K562 (cell line): Measurements from ENCODE around the gene KRT5. TPM values are rescaled to one million over a fixed set of nuclear protein-coding genes. Genes with fewer than 3 reads are reported as not detected.

Source experiments
- ATAC-seq: fragments of 200-7000 bp; cut with Tn5 transposase; 3 replicates; pipeline ENCODE4 v1.9.1; 2020; ENCODE audit warnings: moderate library complexity
- BruUV-seq: library from RNA; stranded (reverse); fragments of 400-500 nt; replicated peaks from 2 replicates; lab custom pipeline; 2021; lab: Mats Ljungman, UMichigan
- CTCF ChIA-PET: fragments of 300-600 bp; formaldehyde crosslinking; extraction: SDS; loops from one replicate; lab custom pipeline; 2021; ENCODE audit warnings: low intra/inter-chr PET ratio; lab: Yijun Ruan, JAX
- POLR2A ChIA-PET: fragments of 300-600, 350-650 bp; sonication (Branson Sonifier 250); formaldehyde crosslinking; extraction: SDS; loops from one replicate; lab custom pipeline; 2021; ENCODE audit warnings: antibody characterized with exemption, inconsistent platforms; lab: Yijun Ruan, JAX
- DNase-seq, 4 experiments: peaks; one replicate each; pipeline versions ENCODE4 v3.0.0 to v3.0.0-alpha.2; 2011 to 2018; ENCODE audit warnings: low spot score in 3 of 4, mixed read lengths in 3 of 4; ENCODE audit errors: extremely low read depth in 1 of 4
- FAIRE-seq: peaks from 2 replicates; lab custom pipeline; 2011; peaks lifted over from hg19 to GRCh38; lab: Jason Lieb, UNC
- H2AFZ ChIP-seq: 2 replicates; pipeline ENCODE4 v1.6.0; 2011; ENCODE audit warnings: low read depth, low read length, control low read depth, inconsistent platforms
- H3K27ac ChIP-seq: fragments of 200-600 bp; 3 replicates; pipeline ENCODE4 v1.8.0; 2011; ENCODE audit warnings: low read depth, mild to moderate bottlenecking, control low read depth, inconsistent platforms, low read length, moderate library complexity, mixed read lengths; ENCODE audit errors: extremely low read depth
- H3K27me3 ChIP-seq, 2 experiments: fragments of 300-600 bp in 1 of 2; 2 replicates in 1 of 2; 3 replicates in 1 of 2; pipeline versions ENCODE4 v1.6.0 to v1.8.0; 2011; ENCODE audit warnings: inconsistent platforms in 2 of 2, low read length in 2 of 2, mild to moderate bottlenecking in 1 of 2, mixed read lengths in 1 of 2, moderate library complexity in 1 of 2; ENCODE audit not compliant: control insufficient read depth in 2 of 2, insufficient read depth in 2 of 2
- H3K36me3 ChIP-seq: fragments of 300-600 bp; 3 replicates; pipeline ENCODE4 v1.8.0; 2011; ENCODE audit warnings: mild to moderate bottlenecking, low read length, inconsistent platforms; ENCODE audit not compliant: control insufficient read depth, insufficient read depth
- H3K4me1 ChIP-seq, 2 experiments: fragments of 200-600 bp in 1 of 2; replicated peaks in 1 of 2; 2 replicates in 1 of 2; 3 replicates in 1 of 2; pipeline versions ENCODE4 v1.5.1 to v1.8.0; 2011; ENCODE audit warnings: inconsistent platforms in 2 of 2, low read length in 2 of 2, mild to moderate bottlenecking in 1 of 2, mixed read lengths in 1 of 2, moderate library complexity in 1 of 2; ENCODE audit not compliant: control insufficient read depth in 2 of 2, insufficient read depth in 2 of 2
- H3K4me2 ChIP-seq: 2 replicates; pipeline ENCODE4 v1.6.1; 2011; ENCODE audit warnings: low read length, control low read depth, inconsistent platforms, mixed read lengths; ENCODE audit not compliant: insufficient read depth
- H3K4me3 ChIP-seq: fragments of 200-600 bp; sonication (generic), shearing (Covaris generic); 2 replicates; pipeline ENCODE4 v1.5.1; 2016; ENCODE audit warnings: control low read depth, inconsistent platforms
- H3K79me2 ChIP-seq: fragments of 200-600 bp; 3 replicates; pipeline ENCODE4 v1.8.0; 2011; ENCODE audit warnings: low read length, inconsistent platforms; ENCODE audit not compliant: control insufficient read depth, insufficient read depth
- H3K9ac ChIP-seq, 2 experiments: 2 replicates each; pipeline versions ENCODE4 v1.6.0 to v1.6.1; 2011; ENCODE audit warnings: low read depth in 2 of 2, low read length in 2 of 2, control low read depth in 1 of 2, inconsistent platforms in 1 of 2, mild to moderate bottlenecking in 1 of 2, mixed read lengths in 1 of 2; ENCODE audit not compliant: insufficient read depth in 1 of 2
- H3K9me1 ChIP-seq: one replicate; pipeline ENCODE4 v1.6.0; 2011; ENCODE audit warnings: inconsistent platforms, mild to moderate bottlenecking, low read length, moderate library complexity; ENCODE audit not compliant: control insufficient read depth, insufficient read depth
- H3K9me3 ChIP-seq: replicated peaks from 2 replicates; pipeline ENCODE4 v1.5.1; 2011; ENCODE audit warnings: low read depth, low read length, inconsistent platforms; ENCODE audit not compliant: control insufficient read depth, insufficient read depth
- H4K20me1 ChIP-seq: replicated peaks from 2 replicates; pipeline ENCODE4 v1.6.1; 2011; ENCODE audit warnings: low read length, inconsistent platforms, mixed read lengths; ENCODE audit not compliant: control insufficient read depth, insufficient read depth
- ESRRB ChIP-seq: fragments of 250-450 bp; sonication (Bioruptor Pico); IDR thresholded peaks from 2 replicates; pipeline ENCODE4 v1.5.0; 2020; ENCODE audit warnings: mild to moderate bottlenecking, moderate library complexity, borderline replicate concordance
- ETV5 ChIP-seq: sonication (generic); formaldehyde crosslinking; IDR thresholded peaks from 2 replicates; pipeline ENCODE4 v1.4.0; 2020; ENCODE audit warnings: low read depth, mild to moderate bottlenecking, missing genetic modification reagents
- GTF2A2 ChIP-seq: IDR thresholded peaks from 2 replicates; pipeline ENCODE4 v1.6.1; 2016; ENCODE audit warnings: mild to moderate bottlenecking, missing genetic modification characterization, missing compliant biosample characterization
- KDM4B ChIP-seq, 2 experiments: fragments of 450-650 bp in 1 of 2; sonication (generic) in 1 of 2; IDR thresholded peaks; 2 replicates each; pipeline ENCODE4 v1.6.1; 2016 to 2017; ENCODE audit warnings: borderline replicate concordance in 2 of 2, antibody characterized with exemption in 1 of 2, low read depth in 1 of 2, mild to moderate bottlenecking in 1 of 2
- NCOR1 ChIP-seq: fragments of 450-650 bp; IDR thresholded peaks from 2 replicates; pipeline ENCODE4 v1.6.1; 2016; ENCODE audit warnings: mild to moderate bottlenecking, moderate library complexity
- NEUROD1 ChIP-seq: fragments of 150-350 bp; IDR thresholded peaks from 2 replicates; pipeline ENCODE4 v1.6.1; 2014; ENCODE audit warnings: borderline replicate concordance, low read length, low read depth; ENCODE audit not compliant: partially characterized antibody
- PYGO2 ChIP-seq: fragments of 450-650 bp; IDR thresholded peaks from 2 replicates; pipeline ENCODE4 v1.6.1; 2016; ENCODE audit warnings: mild to moderate bottlenecking, missing genetic modification characterization, moderate library complexity, missing compliant biosample characterization
- RBM14 ChIP-seq: fragments of 200-400 bp; formaldehyde crosslinking; IDR thresholded peaks from 2 replicates; pipeline ENCODE4 v1.6.1; 2018; ENCODE audit warnings: low read depth, mild to moderate bottlenecking, low read length, moderate library complexity, borderline replicate concordance; ENCODE audit not compliant: insufficient read depth
- SETDB1 ChIP-seq: IDR thresholded peaks from one replicate; pipeline ENCODE4 v1.6.1; 2012; ENCODE audit warnings: low read length, control low read depth, inconsistent platforms
- SMARCA4 ChIP-seq: fragments of 450-650 bp; IDR thresholded peaks from 2 replicates; pipeline ENCODE4 v1.6.1; 2016
- SOX6 ChIP-seq: fragments of 450-650 bp; IDR thresholded peaks from 2 replicates; pipeline ENCODE4 v1.6.1; 2014; ENCODE audit warnings: mild to moderate bottlenecking
- UBTF ChIP-seq, 2 experiments: IDR thresholded peaks; 2 replicates each; pipeline ENCODE4 v1.6.1; 2012; ENCODE audit warnings: improper control_type of control experiment in 2 of 2, low read depth in 2 of 2, low read length in 2 of 2, borderline replicate concordance in 1 of 2
- ZNF133 ChIP-seq: fragments of 250-450 bp; sonication (Bioruptor Pico); IDR thresholded peaks from 2 replicates; pipeline ENCODE4 v1.4.0; 2020; ENCODE audit warnings: mild to moderate bottlenecking
- ZNF146 ChIP-seq: IDR thresholded peaks from one replicate; pipeline ENCODE4 v1.6.1; 2018; ENCODE audit warnings: missing compliant biosample characterization; ENCODE audit not compliant: unreplicated experiment
- ZNF263 ChIP-seq: sonication (generic); formaldehyde crosslinking; IDR thresholded peaks from 2 replicates; pipeline ENCODE4 v1.8.0; 2022; ENCODE audit warnings: mild to moderate bottlenecking, missing genetic modification reagents, borderline replicate concordance
- ZNF778 ChIP-seq: fragments of 450-650 bp; formaldehyde crosslinking; IDR thresholded peaks from 2 replicates; pipeline ENCODE4 v1.4.0; 2020; ENCODE audit warnings: mild to moderate bottlenecking, moderate library complexity
- WGBS: fragments of 100-300 bp; shearing (Covaris generic); methylation state at CpG from one replicate; pipeline ENCODE4 v1.1.6; 2016; ENCODE audit warnings: low coverage, mixed read lengths; ENCODE audit not compliant: insufficient coverage; ENCODE audit errors: missing lambda C conversion rate; 5-methylcytosine and 5-hydroxymethylcytosine counted together
- in situ Hi-C: fragments of 300-500 bp; cut with MboI; formaldehyde crosslinking; loops from 4 replicates; pipeline ENCODE4 v1.15.0; 2018; ENCODE audit warnings: inconsistent platforms, mixed read lengths
- intact Hi-C: fragments of 100-400 bp; cut with micrococcal nuclease; formaldehyde crosslinking; loops from 2 replicates; pipeline ENCODE4 v1.14.2; 2022
- polyA plus RNA-seq, 8 experiments: library from polyadenylated mRNA; depleted of rRNA in 4 of 8; stranded (reverse) in 5 of 8; unstranded in 3 of 8; fragments of >200 nt; fragmentation: Nextera tagmentation in 2 of 8; fragmentation: Illumina TruSeq in 1 of 8; extraction: Ambion mirVana in 2 of 8; extraction: Trizol in 1 of 8; gene quantifications; 2 replicates each; pipeline versions ENCODE4 v1.2.1 to v1.2.3, GENCODE V29; 2011 to 2014; ENCODE audit warnings: inconsistent platforms in 1 of 8, missing spikeins in 1 of 8
- total RNA-seq, 7 experiments: library from RNA; depleted of rRNA in 6 of 7; stranded (reverse); fragments of >200 nt in 6 of 7; fragmentation: Illumina TruSeq in 2 of 7; extraction: Trizol in 2 of 7; gene quantifications; 2 replicates each; pipeline versions ENCODE4 v1.2.1 to v1.2.3, GENCODE V29; 2011 to 2021; ENCODE audit warnings: low replicate concordance in 1 of 7
- TF ChIP-seq, protein P1 (sequence below): fragments of 200-800 bp; sonication (Bioruptor generic); IDR thresholded peaks from 2 replicates; pipeline ENCODE4 v1.6.1; 2017; ENCODE audit warnings: missing genetic modification characterization, missing compliant biosample characterization
- TF ChIP-seq, protein P2 (sequence below): sonication (generic); formaldehyde crosslinking; IDR thresholded peaks from 2 replicates; pipeline ENCODE4 v1.8.0; 2022; ENCODE audit warnings: missing genetic modification reagents, mild to moderate bottlenecking, borderline replicate concordance

KRT5 gene
- total and polyA plus RNA-seq, 9 of the 15 experiments (the other 6 are each of a cell fraction or from before 2014, with no cell fraction given): 0.32 TPM; not detected in 8

DNA sequence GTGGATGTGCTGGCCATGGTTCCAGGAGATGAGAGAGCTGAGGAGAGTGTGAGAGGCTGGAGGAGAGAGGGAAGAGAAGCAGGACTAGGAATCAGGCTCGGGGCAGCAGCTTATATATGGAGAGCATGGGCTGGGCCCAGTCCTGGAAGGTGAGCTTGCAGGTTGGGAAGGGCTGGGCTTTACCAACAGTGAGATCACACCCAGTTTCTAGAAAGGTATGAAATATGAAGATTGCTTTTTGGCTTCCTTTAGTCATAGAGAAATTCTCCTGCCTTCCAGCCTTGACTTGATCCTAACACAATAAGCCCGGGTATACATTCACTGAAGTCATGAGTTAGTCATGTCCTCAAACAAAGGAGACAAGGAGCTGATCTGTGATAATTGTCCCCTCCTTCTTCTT lies 27.0 kb downstream of the KRT5 start, which contains the start of gene KRT6A:
TSS of gene KRT6A (minus strand) at position 86 of the 400 bp plus-strand sequence. CDS start at position 17, 69 bp downstream.
- no TSS peak for BruUV-seq
- WGBS: 0% methylated on average over 2 of the region's 2 CpGs
- no peaks in the 10 kb centered on the region for H3K79me2 ChIP-seq

More for the DNA sequence above, 27.0 kb downstream of the KRT5 start, which contains the start of gene KRT6A:
- Histone ChIP-seq H3K4me1 (no peaks in the 10 kb centered on the region), H3K27me3 (peaks cover 12 to 33% of the 10 kb centered on the region in 2 experiments), H2AFZ (no peak within 1 kb of the TSS), H3K9ac (no peak within 1 kb of the TSS), H3K9me3 (no peaks in the 10 kb centered on the region), H3K4me2 (no peak within 1 kb of the TSS), H3K27ac (no peak within 1 kb of the TSS)
- in situ Hi-C loops: no loop called here
- FAIRE-seq: no peak
- TF ChIP-seq UBTF (IDR thresholded peaks at IDR 0.05; ENCODE audit: borderline replicate concordance in 1 of 2, low read depth in 2 of 2, low read length in 2 of 2): no peak
- no peak for TF ChIP-seq SETDB1
- TF ChIP-seq, protein P1, sequence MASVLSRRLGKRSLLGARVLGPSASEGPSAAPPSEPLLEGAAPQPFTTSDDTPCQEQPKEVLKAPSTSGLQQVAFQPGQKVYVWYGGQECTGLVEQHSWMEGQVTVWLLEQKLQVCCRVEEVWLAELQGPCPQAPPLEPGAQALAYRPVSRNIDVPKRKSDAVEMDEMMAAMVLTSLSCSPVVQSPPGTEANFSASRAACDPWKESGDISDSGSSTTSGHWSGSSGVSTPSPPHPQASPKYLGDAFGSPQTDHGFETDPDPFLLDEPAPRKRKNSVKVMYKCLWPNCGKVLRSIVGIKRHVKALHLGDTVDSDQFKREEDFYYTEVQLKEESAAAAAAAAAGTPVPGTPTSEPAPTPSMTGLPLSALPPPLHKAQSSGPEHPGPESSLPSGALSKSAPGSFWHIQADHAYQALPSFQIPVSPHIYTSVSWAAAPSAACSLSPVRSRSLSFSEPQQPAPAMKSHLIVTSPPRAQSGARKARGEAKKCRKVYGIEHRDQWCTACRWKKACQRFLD (CRISPR knock-in tag): no peak
- TF ChIP-seq ETV5 (CRISPR knock-in tag): no peak
- no peak for TF ChIP-seq ESRRB
- TF ChIP-seq NCOR1: no peak
- TF ChIP-seq, protein P2, sequence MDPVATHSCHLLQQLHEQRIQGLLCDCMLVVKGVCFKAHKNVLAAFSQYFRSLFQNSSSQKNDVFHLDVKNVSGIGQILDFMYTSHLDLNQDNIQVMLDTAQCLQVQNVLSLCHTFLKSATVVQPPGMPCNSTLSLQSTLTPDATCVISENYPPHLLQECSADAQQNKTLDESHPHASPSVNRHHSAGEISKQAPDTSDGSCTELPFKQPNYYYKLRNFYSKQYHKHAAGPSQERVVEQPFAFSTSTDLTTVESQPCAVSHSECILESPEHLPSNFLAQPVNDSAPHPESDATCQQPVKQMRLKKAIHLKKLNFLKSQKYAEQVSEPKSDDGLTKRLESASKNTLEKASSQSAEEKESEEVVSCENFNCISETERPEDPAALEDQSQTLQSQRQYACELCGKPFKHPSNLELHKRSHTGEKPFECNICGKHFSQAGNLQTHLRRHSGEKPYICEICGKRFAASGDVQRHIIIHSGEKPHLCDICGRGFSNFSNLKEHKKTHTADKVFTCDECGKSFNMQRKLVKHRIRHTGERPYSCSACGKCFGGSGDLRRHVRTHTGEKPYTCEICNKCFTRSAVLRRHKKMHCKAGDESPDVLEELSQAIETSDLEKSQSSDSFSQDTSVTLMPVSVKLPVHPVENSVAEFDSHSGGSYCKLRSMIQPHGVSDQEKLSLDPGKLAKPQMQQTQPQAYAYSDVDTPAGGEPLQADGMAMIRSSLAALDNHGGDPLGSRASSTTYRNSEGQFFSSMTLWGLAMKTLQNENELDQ (CRISPR knock-in tag): no peak
- TF ChIP-seq SOX6: no peak
- TF ChIP-seq RBM14: no peak
- TF ChIP-seq ZNF146 (CRISPR knock-in tag): no peak
- no peak for TF ChIP-seq NEUROD1
- TF ChIP-seq ZNF263 (CRISPR knock-in tag): no peak
- TF ChIP-seq ZNF133: no peak
- no peak for TF ChIP-seq KDM4B (IDR thresholded peaks at IDR 0.05; ENCODE audit: borderline replicate concordance in 2 of 2, low read depth in 1 of 2)
- no peak for TF ChIP-seq SMARCA4
- no peak for TF ChIP-seq GTF2A2 (tag)
- no peak for TF ChIP-seq PYGO2
- no peak for TF ChIP-seq ZNF778 (CRISPR knock-in tag)
- TF ChIP-seq, all 486 proteins: peak for 0
- Histone ChIP-seq H3K36me3 (no peaks in the 10 kb centered on the region), H4K20me1 (no peaks in the 10 kb centered on the region; the same call in 1 of the 2 replicates), H3K4me3 (no peak within 1 kb of the TSS), H3K9me1 (no peaks in the 10 kb centered on the region)
- DNase-seq: no peak
- POLR2A ChIA-PET: no interaction called here
- CTCF ChIA-PET: no interaction called here
- ATAC-seq: no peak
- intact Hi-C loops: no loop called here
